HepG2 (cell line): ENCODE results near the gene PDPK1. TPM values are rescaled to one million over a fixed set of nuclear protein-coding genes. Genes with fewer than 3 reads are reported as not detected.

Experiments used
- ATAC-seq: fragments of 200-7000 bp; cut with Tn5 transposase; 3 replicates; pipeline ENCODE4 v1.9.1; 2020; ENCODE audit warnings: mild to moderate bottlenecking, moderate library complexity
- BruUV-seq: library from RNA; stranded (reverse); fragments of 400-500 nt; replicated peaks from 2 replicates; lab custom pipeline; 2021; lab: Mats Ljungman, UMichigan
- CTCF ChIA-PET: fragments of 300-600 bp; formaldehyde crosslinking; extraction: SDS; loops from one replicate; lab custom pipeline; 2021; ENCODE audit warnings: low total read pairs, inconsistent platforms, low intra/inter-chr PET ratio; lab: Yijun Ruan, JAX
- POLR2A ChIA-PET: fragments of 350-600 bp; sonication (Branson Sonifier 250); formaldehyde crosslinking; loops from one replicate; lab custom pipeline; 2020; ENCODE audit warnings: antibody characterized with exemption, inconsistent platforms; lab: Yijun Ruan, JAX
- DNase-seq: peaks from one replicate; pipeline ENCODE4 v3.0.0-alpha.2; 2015; ENCODE audit warnings: low spot score
- FAIRE-seq: peaks from 3 replicates; lab custom pipeline; 2011; peaks lifted over from hg19 to GRCh38; lab: Jason Lieb, UNC
- H2AFZ ChIP-seq: one replicate; pipeline ENCODE4 v1.6.1; 2011; ENCODE audit warnings: low read length, inconsistent platforms
- H3K27ac ChIP-seq: fragments of 300-600 bp; 3 replicates; pipeline ENCODE4 v1.8.0; 2011; ENCODE audit warnings: mixed run types, mild to moderate bottlenecking, mixed read lengths, low read length, inconsistent platforms; ENCODE audit not compliant: insufficient read depth; ENCODE audit errors: extremely low read length
- H3K27me3 ChIP-seq, 2 experiments: fragments of 200-600 bp in 1 of 2; 2 replicates in 1 of 2; 3 replicates in 1 of 2; pipeline versions ENCODE4 v1.6.0 to v1.8.0; 2011; ENCODE audit warnings: low read length in 2 of 2, mild to moderate bottlenecking in 2 of 2, moderate library complexity in 2 of 2, inconsistent platforms in 1 of 2; ENCODE audit not compliant: insufficient read depth in 2 of 2, control insufficient read depth in 1 of 2
- H3K36me3 ChIP-seq, 2 experiments: fragments of 200-600 bp in 1 of 2; replicated peaks in 1 of 2; 2 replicates in 1 of 2; 3 replicates in 1 of 2; pipeline versions ENCODE4 v1.5.1 to v1.8.0; 2011; ENCODE audit warnings: low read length in 2 of 2, inconsistent platforms in 1 of 2; ENCODE audit not compliant: insufficient read depth in 2 of 2, control insufficient read depth in 1 of 2
- H3K4me1 ChIP-seq: 2 replicates; pipeline ENCODE4 v1.5.1; 2012; ENCODE audit warnings: low read length, inconsistent platforms; ENCODE audit not compliant: insufficient read depth
- H3K4me2 ChIP-seq: 2 replicates; pipeline ENCODE4 v1.6.0; 2011; ENCODE audit warnings: low read depth, low read length, inconsistent platforms
- H3K4me3 ChIP-seq, 3 experiments: fragments of 200-600 bp in 1 of 3; sonication (generic), shearing (Covaris generic) in 1 of 3; replicated peaks in 1 of 3; 2 replicates each; pipeline ENCODE4 v1.5.1; 2011 to 2016; ENCODE audit warnings: low read length in 3 of 3, inconsistent platforms in 2 of 3, low read depth in 2 of 3, mild to moderate bottlenecking in 2 of 3, control low read depth in 1 of 3, mixed read lengths in 1 of 3; ENCODE audit not compliant: insufficient read depth in 1 of 3
- H3K79me2 ChIP-seq: one replicate; pipeline ENCODE4 v1.6.1; 2011; ENCODE audit warnings: low read length, inconsistent platforms; ENCODE audit not compliant: insufficient read depth
- H3K9ac ChIP-seq: 2 replicates; pipeline ENCODE4 v1.6.0; 2011; ENCODE audit warnings: mild to moderate bottlenecking, low read depth, low read length, inconsistent platforms; ENCODE audit not compliant: insufficient read depth
- H3K9me3 ChIP-seq: 2 replicates; pipeline ENCODE4 v1.5.1; 2012; ENCODE audit warnings: mild to moderate bottlenecking, low read length
- H4K20me1 ChIP-seq: 2 replicates; pipeline ENCODE4 v1.6.0; 2011; ENCODE audit warnings: inconsistent platforms, mild to moderate bottlenecking, low read length, moderate library complexity; ENCODE audit not compliant: insufficient read depth
- ERF ChIP-seq: IDR thresholded peaks from 2 replicates; pipeline ENCODE4 v1.6.1; 2018; ENCODE audit warnings: missing biosample characterization, missing genetic modification reagents
- MBNL3 ChIP-seq: fragments of 250-450 bp; sonication (Bioruptor Pico); conservative IDR thresholded peaks from 2 replicates; pipeline ENCODE4 v1.8.0; 2022; ENCODE audit warnings: mild to moderate bottlenecking, inconsistent platforms
- NCOA5 ChIP-seq: sonication (generic); formaldehyde crosslinking; IDR thresholded peaks from 2 replicates; pipeline ENCODE4 v1.4.0; 2020; ENCODE audit warnings: missing genetic modification reagents
- PAX8 ChIP-seq: sonication (generic); formaldehyde crosslinking; IDR thresholded peaks from 2 replicates; pipeline ENCODE4 v1.8.0; 2022; ENCODE audit warnings: mild to moderate bottlenecking, missing genetic modification reagents, borderline replicate concordance
- ZBTB3 ChIP-seq: sonication (generic); formaldehyde crosslinking; IDR thresholded peaks from 2 replicates; pipeline ENCODE4 v1.4.0; 2020; ENCODE audit warnings: low read depth, mild to moderate bottlenecking, moderate library complexity, missing genetic modification reagents, borderline replicate concordance
- ZNF232 ChIP-seq: sonication (generic); formaldehyde crosslinking; IDR thresholded peaks from 2 replicates; pipeline ENCODE4 v1.4.0; 2020; ENCODE audit warnings: missing genetic modification reagents, borderline replicate concordance
- ZNF296 ChIP-seq: sonication (generic); formaldehyde crosslinking; conservative IDR thresholded peaks from 2 replicates; pipeline ENCODE4 v1.5.0; 2020; ENCODE audit warnings: mild to moderate bottlenecking, missing genetic modification reagents
- ZNF784 ChIP-seq: sonication (generic); formaldehyde crosslinking; IDR thresholded peaks from 2 replicates; pipeline ENCODE4 v1.5.1; 2020; ENCODE audit warnings: missing genetic modification reagents, mild to moderate bottlenecking, borderline replicate concordance
- WGBS: methylation state at CpG from one replicate; pipeline ENCODE4 v1.1.6; 2017; ENCODE audit warnings: low lambda C conversion rate; 5-methylcytosine and 5-hydroxymethylcytosine counted together
- in situ Hi-C: cut with HindIII; loops from 2 replicates; pipeline ENCODE4 v1.10.0; 2017; ENCODE audit warnings: low pct_unique_long_range_greater_than_20kb; ENCODE audit not compliant: extremely low pct_ligation_motif_present
- intact Hi-C: fragments of 100-400 bp; cut with micrococcal nuclease; formaldehyde crosslinking; loops from one replicate; pipeline ENCODE4 v1.10.0; 2022; ENCODE audit not compliant: unreplicated experiment
- polyA plus RNA-seq, 8 experiments: library from polyadenylated mRNA; depleted of rRNA in 3 of 8; stranded (reverse) in 7 of 8; unstranded in 1 of 8; fragments of >200 nt; fragmentation: Illumina TruSeq in 4 of 8; extraction: Trizol in 4 of 8; gene quantifications; 2 replicates each; pipeline versions ENCODE4 v1.2.1 to v1.2.3, GENCODE V29; 2011 to 2016; ENCODE audit warnings: low read depth in 4 of 8, missing spikeins in 1 of 8, mixed read lengths in 1 of 8; ENCODE audit not compliant: insufficient read depth in 1 of 8
- total RNA-seq, 5 experiments: library from RNA; depleted of rRNA; stranded (reverse); fragments of >200 nt; fragmentation: Illumina TruSeq; extraction: Trizol; gene quantifications; 2 replicates each; pipeline ENCODE4 v1.2.3, GENCODE V29; 2016; ENCODE audit warnings: low read depth in 1 of 5
- TF ChIP-seq, protein P1 (sequence below): sonication (generic); formaldehyde crosslinking; conservative IDR thresholded peaks from 2 replicates; pipeline ENCODE4 v1.8.0; 2022; ENCODE audit warnings: missing genetic modification reagents
- TF ChIP-seq, protein P2 (sequence below): sonication (generic); formaldehyde crosslinking; IDR thresholded peaks from 2 replicates; pipeline ENCODE4 v1.5.0; 2020; ENCODE audit warnings: missing genetic modification reagents

The PDPK1 gene
- total and polyA plus RNA-seq, 2 of the 13 experiments (the other 11 are each of a cell fraction or from before 2014, with no cell fraction given), result 59.6 to 129 TPM

GRCh38 chr16:2508722-2509400 is 29.0 kb upstream of the PDPK1 start:
- ATAC-seq (no peak), FAIRE-seq (no peak), DNase-seq (no peak)
- H3K4me2 ChIP-seq, result no peak overlapping the region
- in situ Hi-C loops (no loop called here), intact Hi-C loops (loop anchor here (10.0 kb wide), 1 partner anchor 164 kb away; the partner anchor contains the start of gene ABCA3)
- no peaks in the 10 kb centered on the region for H4K20me1 ChIP-seq
- peaks cover 21% of the 10 kb centered on the region for H3K4me1 ChIP-seq
- no peak overlapping the region for H3K4me3 ChIP-seq
- H3K9me3 ChIP-seq, result no peaks in the 10 kb centered on the region
- 82% methylated on average over 10 of the region's 18 CpGs for WGBS
- CTCF ChIA-PET, result no interaction called here
- TF ChIP-seq PAX8 (CRISPR knock-in tag) (no peak), ZNF232 (no peak), ZNF296 (no peak), NCOA5 (CRISPR knock-in tag) (no peak), ZNF784 (CRISPR knock-in tag) (no peak), ZBTB3 (CRISPR knock-in tag) (no peak), ERF (no peak), MBNL3 (CRISPR knock-in tag) (no peak)
- TF ChIP-seq, protein P1, sequence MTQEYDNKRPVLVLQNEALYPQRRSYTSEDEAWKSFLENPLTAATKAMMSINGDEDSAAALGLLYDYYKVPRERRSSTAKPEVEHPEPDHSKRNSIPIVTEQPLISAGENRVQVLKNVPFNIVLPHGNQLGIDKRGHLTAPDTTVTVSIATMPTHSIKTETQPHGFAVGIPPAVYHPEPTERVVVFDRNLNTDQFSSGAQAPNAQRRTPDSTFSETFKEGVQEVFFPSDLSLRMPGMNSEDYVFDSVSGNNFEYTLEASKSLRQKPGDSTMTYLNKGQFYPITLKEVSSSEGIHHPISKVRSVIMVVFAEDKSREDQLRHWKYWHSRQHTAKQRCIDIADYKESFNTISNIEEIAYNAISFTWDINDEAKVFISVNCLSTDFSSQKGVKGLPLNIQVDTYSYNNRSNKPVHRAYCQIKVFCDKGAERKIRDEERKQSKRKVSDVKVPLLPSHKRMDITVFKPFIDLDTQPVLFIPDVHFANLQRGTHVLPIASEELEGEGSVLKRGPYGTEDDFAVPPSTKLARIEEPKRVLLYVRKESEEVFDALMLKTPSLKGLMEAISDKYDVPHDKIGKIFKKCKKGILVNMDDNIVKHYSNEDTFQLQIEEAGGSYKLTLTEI (CRISPR knock-in tag), result no peak
- TF ChIP-seq, protein P2, sequence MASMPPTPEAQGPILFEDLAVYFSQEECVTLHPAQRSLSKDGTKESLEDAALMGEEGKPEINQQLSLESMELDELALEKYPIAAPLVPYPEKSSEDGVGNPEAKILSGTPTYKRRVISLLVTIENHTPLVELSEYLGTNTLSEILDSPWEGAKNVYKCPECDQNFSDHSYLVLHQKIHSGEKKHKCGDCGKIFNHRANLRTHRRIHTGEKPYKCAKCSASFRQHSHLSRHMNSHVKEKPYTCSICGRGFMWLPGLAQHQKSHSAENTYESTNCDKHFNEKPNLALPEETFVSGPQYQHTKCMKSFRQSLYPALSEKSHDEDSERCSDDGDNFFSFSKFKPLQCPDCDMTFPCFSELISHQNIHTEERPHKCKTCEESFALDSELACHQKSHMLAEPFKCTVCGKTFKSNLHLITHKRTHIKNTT, result no peak
- no peaks in the 10 kb centered on the region for H3K36me3 ChIP-seq
- H3K27me3 ChIP-seq, result no peaks in the 10 kb centered on the region
- no peak overlapping the region for H3K9ac ChIP-seq
- POLR2A ChIA-PET, result no interaction called here
- no peak overlapping the region for H2AFZ ChIP-seq
- no peaks in the 10 kb centered on the region for H3K79me2 ChIP-seq
- no peak overlapping the region for H3K27ac ChIP-seq
- no TSS peak for BruUV-seq
